Measurements from ENCODE around the gene NBEA. TPM values are rescaled to one million over a fixed set of nuclear protein-coding genes. Genes with fewer than 3 reads are reported as not detected.

Gene NBEA
- total RNA-seq, 1 donor from 2014 or later, result 6.1 TPM

- Histone ChIP-seq H3K4me3 (ENCODE audit: low read depth, low read length) (no peak overlapping the region), H3K27me3 (ENCODE audit: control insufficient read depth, insufficient read depth, low read length) (peaks cover 63% of the 10 kb centered on the region), H3K36me3 (ENCODE audit: control insufficient read depth, insufficient read depth, low read length) (no peaks in the 10 kb centered on the region)
- TF ChIP-seq CTCF (IDR thresholded peaks at IDR 0.05; ENCODE audit: insufficient read depth, low read length, poor library complexity, severe bottlenecking), result no peak
- no peak for DNase-seq (ENCODE audit: low read depth)
Observed at GRCh38 chr13:35473206-35473775, 531.2 kb downstream of the NBEA start.

- H3K36me3 ChIP-seq (ENCODE audit: control insufficient read depth, insufficient read depth, low read length), result no peaks in the 10 kb centered on the region
- no peak overlapping the region for H3K4me3 ChIP-seq (ENCODE audit: low read depth, low read length)
- peaks cover 68% of the 10 kb centered on the region for H3K27me3 ChIP-seq (ENCODE audit: control insufficient read depth, insufficient read depth, low read length)
- DNase-seq (ENCODE audit: low read depth), result no peak
- TF ChIP-seq CTCF (IDR thresholded peaks at IDR 0.05; ENCODE audit: insufficient read depth, low read length, poor library complexity, severe bottlenecking), result no peak
Observed at GRCh38 chr13:35473802-35474201, 531.7 kb downstream of the NBEA start.

- no peaks in the 10 kb centered on the region for H3K36me3 ChIP-seq (ENCODE audit: control insufficient read depth, insufficient read depth, low read length)
- TF ChIP-seq CTCF (IDR thresholded peaks at IDR 0.05; ENCODE audit: insufficient read depth, low read length, poor library complexity, severe bottlenecking), result no peak
- H3K4me3 ChIP-seq (ENCODE audit: low read depth, low read length), result no peak overlapping the region
- peaks cover 71% of the 10 kb centered on the region for H3K27me3 ChIP-seq (ENCODE audit: control insufficient read depth, insufficient read depth, low read length)
- DNase-seq (ENCODE audit: low read depth), result no peak
Observed at GRCh38 chr13:35474496-35475211, 532.6 kb downstream of the NBEA start.

- H3K4me3 ChIP-seq (ENCODE audit: low read depth, low read length), result peak overlapping the region; percentile 24
- no peaks in the 10 kb centered on the region for H3K36me3 ChIP-seq (ENCODE audit: control insufficient read depth, insufficient read depth, low read length)
- peaks cover 68% of the 10 kb centered on the region for H3K27me3 ChIP-seq (ENCODE audit: control insufficient read depth, insufficient read depth, low read length)
- DNase-seq (ENCODE audit: low read depth), result no peak
- no peak for TF ChIP-seq CTCF (IDR thresholded peaks at IDR 0.05; ENCODE audit: insufficient read depth, low read length, poor library complexity, severe bottlenecking)
Observed at GRCh38 chr13:35475212-35475959, 533.3 kb downstream of the NBEA start.

- no peaks in the 10 kb centered on the region for H3K36me3 ChIP-seq (ENCODE audit: control insufficient read depth, insufficient read depth, low read length)
- no peak for TF ChIP-seq CTCF (IDR thresholded peaks at IDR 0.05; ENCODE audit: insufficient read depth, low read length, poor library complexity, severe bottlenecking)
- no peak for DNase-seq (ENCODE audit: low read depth)
- H3K27me3 ChIP-seq (ENCODE audit: control insufficient read depth, insufficient read depth, low read length), result peaks cover 59% of the 10 kb centered on the region
- peak within 1 kb of the TSS; percentile 24 for H3K4me3 ChIP-seq (ENCODE audit: low read depth, low read length)
Observed at GRCh38 chr13:35475960-35476943, 534.2 kb downstream of the NBEA start, which contains the start of gene MAB21L1. TSS of gene MAB21L1 (minus strand) at chr13:35476689. CDS start at chr13:35476138, 551 bp downstream.

Data from kidney epithelial cell (primary cell).